Gastroesophageal sphincter (tissue), 4 donors: ENCODE results near the gene CELSR3. TPM values are rescaled to one million over a fixed set of nuclear protein-coding genes. Genes with fewer than 3 reads are reported as not detected.
A peak's percentile ranks its signal among the peaks of the same experiment; 100 is the strongest.

ENCODE experiments used
- ATAC-seq: fragments of 150-250 bp; one replicate; pipeline ENCODE4 v1.9.1; 2016; ENCODE audit warnings: mild to moderate bottlenecking, moderate library complexity
- H3K27ac ChIP-seq, 4 donors: fragments of 200-600 bp; sonication (generic) in 3 of 4; 1 replicate in 3 of 4; 2 replicates in 1 of 4; pipeline ENCODE4 v1.5.1; 2016 to 2019
- H3K27me3 ChIP-seq: fragments of 200-600 bp; sonication (generic); one replicate; pipeline ENCODE4 v1.5.1; 2019
- H3K36me3 ChIP-seq, 2 donors: fragments of 200-600 bp; sonication (generic); one replicate each; pipeline ENCODE4 v1.5.1; 2019; ENCODE audit warnings: control low read depth in 1 of 2
- H3K4me1 ChIP-seq, 3 donors: fragments of 200-600 bp; sonication (generic); 1 replicate in 2 of 3; 2 replicates in 1 of 3; pipeline ENCODE4 v1.5.1; 2016 to 2019; ENCODE audit warnings: control low read depth in 2 of 3
- H3K4me3 ChIP-seq, 2 donors: fragments of 200-600 bp; sonication (generic); one replicate each; pipeline ENCODE4 v1.5.1; 2019; ENCODE audit warnings: mild to moderate bottlenecking in 1 of 2, moderate library complexity in 1 of 2
- H3K9me3 ChIP-seq, 3 donors: fragments of 200-600 bp; sonication (generic); one replicate each; pipeline ENCODE4 v1.5.1; 2017 to 2019; ENCODE audit warnings: control low read depth in 2 of 3
- EP300 ChIP-seq: sonication (generic); formaldehyde crosslinking; IDR thresholded peaks from one replicate; pipeline ENCODE4 v1.6.1; 2017; ENCODE audit warnings: antibody characterized with exemption, mild to moderate bottlenecking
- POLR2A ChIP-seq, 2 donors: fragments of 450-650 bp; IDR thresholded peaks; one replicate each; pipeline ENCODE4 v1.6.1; 2017; ENCODE audit warnings: antibody characterized with exemption in 2 of 2, mild to moderate bottlenecking in 2 of 2, moderate library complexity in 1 of 2
- POLR2AphosphoS5 ChIP-seq: sonication (generic); formaldehyde crosslinking; IDR thresholded peaks from one replicate; pipeline ENCODE4 v1.6.1; 2017; ENCODE audit warnings: antibody characterized with exemption
- WGBS, 2 donors: methylation state at CpG; one replicate each; pipeline ENCODE4 v1.1.5; 2018; ENCODE audit warnings: low coverage in 1 of 2; 5-methylcytosine and 5-hydroxymethylcytosine counted together
- total RNA-seq, 4 donors: library from RNA; depleted of rRNA; stranded (reverse); fragments of >200 nt; gene quantifications; one replicate each; pipeline ENCODE4 v1.1.0, GENCODE V29; 2016
- TF ChIP-seq, protein P1 (sequence below), 4 experiments: fragments of 200-600 bp in 2 of 4; fragments of 450-650 bp in 2 of 4; sonication (generic) in 1 of 4; IDR thresholded peaks; one replicate each; pipeline ENCODE4 v1.5.1; 2017 to 2019; ENCODE audit warnings: antibody characterized with exemption in 4 of 4, mild to moderate bottlenecking in 2 of 4, moderate library complexity in 2 of 4

The CELSR3 gene
- total RNA-seq, 4 donors from 2014 or later, result 0.40 to 1.0 (median 0.66) TPM

DNA sequence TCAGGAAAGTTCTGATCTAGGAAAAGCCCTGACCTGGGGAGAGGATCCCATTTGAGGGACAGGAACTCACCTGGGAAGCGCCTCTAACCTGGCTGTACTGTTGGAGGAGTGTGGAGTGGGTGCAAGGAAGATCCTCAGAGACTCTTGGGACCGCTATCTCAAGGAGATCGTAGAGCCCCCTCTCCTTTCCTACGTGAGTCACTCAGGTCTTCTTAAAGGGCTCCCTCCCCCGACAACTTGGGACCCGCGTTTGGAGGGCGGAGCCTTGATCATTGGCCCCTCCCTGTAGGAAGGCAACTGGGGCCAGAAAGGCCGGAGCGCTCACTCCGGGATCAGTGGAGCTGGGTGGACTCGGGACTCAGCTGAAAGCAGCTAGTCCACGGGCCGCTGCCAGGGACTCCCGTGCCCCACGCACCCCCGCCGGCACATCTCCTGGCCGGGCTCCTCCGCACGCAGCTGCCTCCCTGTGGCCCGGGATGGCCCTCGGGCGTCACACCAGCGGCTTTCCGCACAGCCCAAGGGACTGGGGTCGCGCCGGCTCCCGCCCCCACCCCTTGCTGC lies 27.9 kb downstream of the CELSR3 start:
- H3K27ac ChIP-seq, result peak overlapping the region; percentile 44 to 93 (median 88)
- H3K27me3 ChIP-seq, result no peaks in the 10 kb centered on the region
- peaks cover 0 to 25% (median 18%) of the 10 kb centered on the region in 3 donors for H3K4me1 ChIP-seq
- H3K9me3 ChIP-seq, result no peaks in the 10 kb centered on the region
- H3K4me3 ChIP-seq, result peak overlapping the region; percentile 80 to 93
- ATAC-seq, result peak; percentile 36
- peaks cover 0 to 37% of the 10 kb centered on the region in 2 donors for H3K36me3 ChIP-seq
- TF ChIP-seq EP300 (no peak), POLR2AphosphoS5 (no peak), POLR2A (IDR thresholded peaks at IDR 0.05) (no peak)
- TF ChIP-seq, protein P1, sequence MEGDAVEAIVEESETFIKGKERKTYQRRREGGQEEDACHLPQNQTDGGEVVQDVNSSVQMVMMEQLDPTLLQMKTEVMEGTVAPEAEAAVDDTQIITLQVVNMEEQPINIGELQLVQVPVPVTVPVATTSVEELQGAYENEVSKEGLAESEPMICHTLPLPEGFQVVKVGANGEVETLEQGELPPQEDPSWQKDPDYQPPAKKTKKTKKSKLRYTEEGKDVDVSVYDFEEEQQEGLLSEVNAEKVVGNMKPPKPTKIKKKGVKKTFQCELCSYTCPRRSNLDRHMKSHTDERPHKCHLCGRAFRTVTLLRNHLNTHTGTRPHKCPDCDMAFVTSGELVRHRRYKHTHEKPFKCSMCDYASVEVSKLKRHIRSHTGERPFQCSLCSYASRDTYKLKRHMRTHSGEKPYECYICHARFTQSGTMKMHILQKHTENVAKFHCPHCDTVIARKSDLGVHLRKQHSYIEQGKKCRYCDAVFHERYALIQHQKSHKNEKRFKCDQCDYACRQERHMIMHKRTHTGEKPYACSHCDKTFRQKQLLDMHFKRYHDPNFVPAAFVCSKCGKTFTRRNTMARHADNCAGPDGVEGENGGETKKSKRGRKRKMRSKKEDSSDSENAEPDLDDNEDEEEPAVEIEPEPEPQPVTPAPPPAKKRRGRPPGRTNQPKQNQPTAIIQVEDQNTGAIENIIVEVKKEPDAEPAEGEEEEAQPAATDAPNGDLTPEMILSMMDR (IDR thresholded peaks at IDR 0.05), result no peak
- 0% methylated on average over 5 of the region's 30 CpGs; no CpG with 5 or more reads in 1 of the 2 donors for WGBS, 2 donors

DNA sequence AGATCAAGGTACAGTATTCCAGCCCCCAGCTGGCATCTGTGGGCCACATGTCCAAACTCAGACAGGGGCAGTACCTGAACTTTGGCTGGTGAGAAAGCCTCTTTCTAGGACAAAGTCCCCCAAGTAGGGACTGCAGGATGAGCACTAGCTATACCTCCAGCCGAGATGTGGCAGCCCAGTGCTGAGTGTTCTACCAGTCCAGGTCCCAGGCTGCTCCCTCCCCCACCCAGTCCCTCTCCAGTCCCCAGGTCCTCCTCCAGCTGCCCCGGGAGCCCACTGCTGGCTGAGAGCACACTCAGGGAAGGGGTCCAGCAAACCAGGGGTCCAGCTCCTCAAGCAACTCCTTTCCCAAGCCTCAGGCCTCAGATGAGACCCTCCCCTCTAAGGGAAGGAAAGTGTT lies 28.9 kb downstream of the CELSR3 start:
- no CpG with 5 or more reads among the region's 2 CpGs for WGBS, 2 donors
- Histone ChIP-seq H3K4me1 (peaks cover 0 to 25% (median 18%) of the 10 kb centered on the region in 3 donors), H3K4me3 (no peak overlapping the region), H3K9me3 (no peaks in the 10 kb centered on the region), H3K36me3 (peaks cover 0 to 47% of the 10 kb centered on the region in 2 donors), H3K27ac (no peak overlapping the region), H3K27me3 (no peaks in the 10 kb centered on the region)
- ATAC-seq, result no peak
- TF ChIP-seq, protein P1 (IDR thresholded peaks at IDR 0.05), result no peak
- TF ChIP-seq EP300, result no peak

DNA sequence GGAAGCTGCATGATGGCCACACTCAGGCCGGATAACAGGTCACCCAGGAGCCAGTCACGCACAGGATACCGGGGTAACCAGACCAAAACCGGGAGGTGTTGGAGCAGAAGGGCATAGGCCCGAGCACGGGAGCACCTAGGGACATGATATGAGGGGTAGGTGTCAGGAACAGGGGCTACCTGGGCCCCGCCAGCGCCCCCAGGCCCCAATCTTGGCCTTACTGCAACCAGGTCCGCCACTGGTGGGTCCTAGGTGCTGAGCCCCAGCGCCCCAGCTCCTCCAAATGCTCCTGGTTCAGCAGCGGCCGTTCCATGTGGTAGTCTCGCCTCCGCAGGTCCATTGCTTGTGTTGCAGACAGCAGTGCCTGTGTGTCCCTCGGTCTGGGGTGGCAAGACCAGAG lies 29.4 kb downstream of the CELSR3 start:
- H3K27me3 ChIP-seq, result no peaks in the 10 kb centered on the region
- H3K27ac ChIP-seq, result no peak overlapping the region
- H3K4me1 ChIP-seq, result peaks cover 0 to 25% (median 18%) of the 10 kb centered on the region in 3 donors
- no peaks in the 10 kb centered on the region for H3K9me3 ChIP-seq
- no peak for ATAC-seq
- WGBS, 2 donors, result no CpG with 5 or more reads among the region's 15 CpGs
- TF ChIP-seq, protein P1 (IDR thresholded peaks at IDR 0.05), result no peak
- TF ChIP-seq POLR2AphosphoS5 (no peak), EP300 (no peak), POLR2A (IDR thresholded peaks at IDR 0.05) (no peak)
- H3K4me3 ChIP-seq, result no peak overlapping the region
- peaks cover 0 to 52% of the 10 kb centered on the region in 2 donors for H3K36me3 ChIP-seq

DNA sequence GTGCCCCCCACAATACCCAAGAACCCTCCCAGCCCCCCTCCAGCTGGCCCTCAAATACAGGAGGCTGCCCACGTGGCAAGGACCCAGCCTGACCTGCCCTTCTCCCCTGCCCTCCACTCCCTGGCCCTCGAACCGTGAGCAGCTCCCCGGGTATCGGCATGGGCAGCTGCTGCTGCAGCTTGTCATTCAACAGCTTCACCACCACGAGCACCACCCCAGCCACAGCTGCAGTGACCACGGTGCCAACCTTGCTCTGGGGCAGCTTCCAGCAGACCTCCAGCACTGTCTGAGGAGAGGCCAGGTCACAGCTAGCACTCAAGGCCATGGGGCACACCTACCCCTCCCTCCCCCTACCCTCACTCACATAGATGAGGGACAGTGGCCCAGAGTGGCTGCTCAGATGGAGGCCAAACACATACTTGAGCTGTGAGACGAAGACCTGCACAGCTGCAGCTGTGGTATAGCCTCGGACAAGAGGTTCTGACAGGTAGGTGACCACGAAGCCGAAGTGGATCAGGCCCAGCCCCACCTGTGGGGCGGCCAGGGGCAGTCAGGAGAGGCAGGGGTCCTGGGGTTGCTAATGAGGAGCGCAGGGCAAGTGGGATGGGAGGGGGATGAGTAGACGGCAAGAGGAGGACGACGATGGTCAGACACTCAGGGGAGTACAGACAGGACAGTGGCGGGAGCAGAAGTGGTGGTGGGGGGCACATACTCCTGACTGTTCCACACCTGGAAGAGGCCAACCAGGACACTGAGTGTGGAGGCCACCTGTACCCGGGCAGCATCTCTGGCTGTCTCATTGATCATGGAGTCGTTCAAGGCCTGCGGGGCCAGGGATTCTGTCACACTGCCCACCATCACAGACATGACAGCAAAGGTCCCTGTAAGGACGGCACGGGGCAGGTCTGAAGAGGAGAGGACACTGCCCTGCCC lies 30.9 kb downstream of the CELSR3 start:
- H3K9me3 ChIP-seq, result no peaks in the 10 kb centered on the region
- ATAC-seq, result no peak
- WGBS, 2 donors, result 88% methylated on average over 9 to 14 of the region's 22 CpGs
- H3K27ac ChIP-seq, result no peak overlapping the region
- TF ChIP-seq POLR2AphosphoS5, result no peak
- no peak for TF ChIP-seq EP300
- TF ChIP-seq, protein P1 (IDR thresholded peaks at IDR 0.05), result no peak
- TF ChIP-seq POLR2A (IDR thresholded peaks at IDR 0.05), result no peak
- H3K27me3 ChIP-seq, result no peaks in the 10 kb centered on the region
- peaks cover 0 to 25% (median 18%) of the 10 kb centered on the region in 3 donors for H3K4me1 ChIP-seq
- H3K36me3 ChIP-seq, result peaks cover 0 to 66% of the 10 kb centered on the region in 2 donors
- no peak overlapping the region for H3K4me3 ChIP-seq
